Ishikawa (cell line): Measurements from ENCODE around the gene NPM3.

Experiments
- CEBPB ChIP-seq: IDR thresholded peaks from 2 replicates; pipeline ENCODE4 v1.6.1; 2012
- CREB1 ChIP-seq: IDR thresholded peaks from 2 replicates; pipeline ENCODE4 v1.6.1; 2012; ENCODE audit warnings: low read depth
- EGR1 ChIP-seq: IDR thresholded peaks from 2 replicates; pipeline ENCODE4 v1.6.1; 2012
- EP300 ChIP-seq: IDR thresholded peaks from 2 replicates; pipeline ENCODE4 v1.6.1; 2012; ENCODE audit warnings: borderline replicate concordance
- FOXM1 ChIP-seq: IDR thresholded peaks from 2 replicates; pipeline ENCODE4 v1.6.1; 2012; ENCODE audit warnings: low read depth, borderline replicate concordance
- MAX ChIP-seq: IDR thresholded peaks from 2 replicates; pipeline ENCODE4 v1.6.1; 2012
- NFIC ChIP-seq: IDR thresholded peaks from 2 replicates; pipeline ENCODE4 v1.6.1; 2012
- RAD21 ChIP-seq: IDR thresholded peaks from 2 replicates; pipeline ENCODE4 v1.6.1; 2012; ENCODE audit warnings: low read depth
- REST ChIP-seq: IDR thresholded peaks from 2 replicates; pipeline ENCODE4 v1.6.1; 2012; ENCODE audit warnings: low read depth, mild to moderate bottlenecking
- TAF1 ChIP-seq: IDR thresholded peaks from 2 replicates; pipeline ENCODE4 v1.6.1; 2012; ENCODE audit warnings: low read depth, mild to moderate bottlenecking
- TCF12 ChIP-seq: IDR thresholded peaks from 2 replicates; pipeline ENCODE4 v1.6.1; 2012; ENCODE audit warnings: low read depth
- TEAD4 ChIP-seq: IDR thresholded peaks from 2 replicates; pipeline ENCODE4 v1.6.1; 2012
- USF1 ChIP-seq: IDR thresholded peaks from 2 replicates; pipeline ENCODE4 v1.6.1; 2012
- YY1 ChIP-seq: IDR thresholded peaks from 2 replicates; pipeline ENCODE4 v1.6.1; 2012; ENCODE audit warnings: low read depth
- ZBTB7A ChIP-seq: IDR thresholded peaks from 2 replicates; pipeline ENCODE4 v1.6.1; 2012; ENCODE audit warnings: low read depth

NPM3 gene

GRCh38 chr10:101778151-101778780, 5.0 kb downstream of the NPM3 start:
- no peak for TF ChIP-seq TEAD4
- no peak for TF ChIP-seq YY1
- no peak for TF ChIP-seq REST
- no peak for TF ChIP-seq ZBTB7A
- no peak for TF ChIP-seq EGR1
- TF ChIP-seq TAF1: no peak
- TF ChIP-seq USF1: no peak
- TF ChIP-seq CEBPB: no peak
- no peak for TF ChIP-seq MAX
- TF ChIP-seq EP300: no peak
- no peak for TF ChIP-seq TCF12
- TF ChIP-seq RAD21: no peak
- no peak for TF ChIP-seq CREB1
- no peak for TF ChIP-seq NFIC
- no peak for TF ChIP-seq FOXM1

- TF ChIP-seq FOXM1 (no peak), MAX (no peak), EP300 (no peak), CEBPB (no peak), RAD21 (no peak), CREB1 (no peak), REST (no peak), ZBTB7A (no peak), TAF1 (no peak), EGR1 (no peak), TEAD4 (no peak), YY1 (no peak), NFIC (no peak), TCF12 (no peak), USF1 (no peak)
These were observed 5.6 kb downstream of the NPM3 start for GRCh38 chr10:101777619-101778145.

GRCh38 chr10:101776161-101776817, 7.0 kb downstream of the NPM3 start:
- no peak for TF ChIP-seq EGR1
- TF ChIP-seq TCF12: no peak
- TF ChIP-seq EP300: no peak
- TF ChIP-seq YY1: no peak
- TF ChIP-seq TEAD4: no peak
- TF ChIP-seq ZBTB7A: no peak
- TF ChIP-seq CREB1: no peak
- no peak for TF ChIP-seq TAF1
- no peak for TF ChIP-seq RAD21
- TF ChIP-seq CEBPB: no peak

GRCh38 chr10:101775273-101776160, 7.7 kb downstream of the NPM3 start, which contains the start of gene FGF8:
FGF8 (minus strand) TSS chr10:101776114; CDS start chr10:101775900, 214 bp downstream.
- TF ChIP-seq ZBTB7A (peak; percentile 91), REST (no peak)
